Hematopoietic multipotent progenitor cell treated with erythropoietin and hydrocortisone succinate and interleukin-3 and kit ligand, for 15 days (in vitro differentiated cells): ENCODE results near the gene BCL2L12.

Experiments used
- DNase-seq: peaks from one replicate; pipeline ENCODE4 v3.0.0-alpha.2; 2015; ENCODE audit warnings: low spot score

Gene BCL2L12

GRCh38 chr19:49664171-49665035, 1.3 kb upstream of the BCL2L12 start:
- peak; percentile 89 for DNase-seq

GRCh38 chr19:49665036-49665350, 740 bp upstream of the BCL2L12 start:
- no peak for DNase-seq

- DNase-seq, result no peak
Observed at GRCh38 chr19:49666120-49666444, 349 bp downstream of the BCL2L12 start.

- no peak for DNase-seq
Observed at GRCh38 chr19:49667473-49667872, 1.7 kb downstream of the BCL2L12 start.

- no peak for DNase-seq
Observed at GRCh38 chr19:49669516-49669915, 3.8 kb downstream of the BCL2L12 start.

- DNase-seq, result peak; percentile 72
Observed at GRCh38 chr19:49672131-49672919, 6.6 kb downstream of the BCL2L12 start.

GRCh38 chr19:49676136-49676783, 10.5 kb downstream of the BCL2L12 start:
- DNase-seq, result no peak

- peak; percentile 100 for DNase-seq
Observed at GRCh38 chr19:49676784-49677230, 11.1 kb downstream of the BCL2L12 start.

GRCh38 chr19:49677231-49677900, 11.6 kb downstream of the BCL2L12 start, which contains the start of gene PRMT1:
PRMT1 (plus strand) TSS chr19:49677271; CDS start chr19:49677281, 10 bp downstream.
- no peak for DNase-seq

GRCh38 chr19:49677901-49678674, 12.4 kb downstream of the BCL2L12 start:
- peak; percentile 80 for DNase-seq

GRCh38 chr19:49678985-49679770, 13.4 kb downstream of the BCL2L12 start:
- no peak for DNase-seq

GRCh38 chr19:49679771-49680413, 14.2 kb downstream of the BCL2L12 start:
- DNase-seq, result no peak

- peak; percentile 90 for DNase-seq
Observed at GRCh38 chr19:49680421-49681351, 15.0 kb downstream of the BCL2L12 start.

GRCh38 chr19:49681830-49682229, 16.1 kb downstream of the BCL2L12 start:
- DNase-seq, result no peak

- DNase-seq, result no peak
Observed at GRCh38 chr19:49682274-49682673, 16.5 kb downstream of the BCL2L12 start.

- DNase-seq, result no peak
Observed at GRCh38 chr19:49683814-49684250, 18.1 kb downstream of the BCL2L12 start.

- peak; percentile 41 for DNase-seq
Observed at GRCh38 chr19:49684251-49684982, 18.7 kb downstream of the BCL2L12 start.

- no peak for DNase-seq
Observed at GRCh38 chr19:49684983-49685553, 19.3 kb downstream of the BCL2L12 start.
